HepG2 (cell line): ENCODE results near the gene LIM2. TPM values are rescaled to one million over a fixed set of nuclear protein-coding genes. Genes with fewer than 3 reads are reported as not detected.
A peak's percentile ranks its signal among the peaks of the same experiment; 100 is the strongest.

Experiments
- ATAC-seq: fragments of 200-7000 bp; cut with Tn5 transposase; 3 replicates; pipeline ENCODE4 v1.9.1; 2020; ENCODE audit warnings: mild to moderate bottlenecking, moderate library complexity
- BruUV-seq: library from RNA; stranded (reverse); fragments of 400-500 nt; replicated peaks from 2 replicates; lab custom pipeline; 2021; lab: Mats Ljungman, UMichigan
- CTCF ChIA-PET: fragments of 300-600 bp; formaldehyde crosslinking; extraction: SDS; loops from one replicate; lab custom pipeline; 2021; ENCODE audit warnings: low total read pairs, inconsistent platforms, low intra/inter-chr PET ratio; lab: Yijun Ruan, JAX
- POLR2A ChIA-PET: fragments of 350-600 bp; sonication (Branson Sonifier 250); formaldehyde crosslinking; loops from one replicate; lab custom pipeline; 2020; ENCODE audit warnings: antibody characterized with exemption, inconsistent platforms; lab: Yijun Ruan, JAX
- DNase-seq: peaks from one replicate; pipeline ENCODE4 v3.0.0-alpha.2; 2015; ENCODE audit warnings: low spot score
- FAIRE-seq: peaks from 3 replicates; lab custom pipeline; 2011; peaks lifted over from hg19 to GRCh38; lab: Jason Lieb, UNC
- H2AFZ ChIP-seq: one replicate; pipeline ENCODE4 v1.6.1; 2011; ENCODE audit warnings: low read length, inconsistent platforms
- H3K27ac ChIP-seq: fragments of 300-600 bp; 3 replicates; pipeline ENCODE4 v1.8.0; 2011; ENCODE audit warnings: mixed run types, mild to moderate bottlenecking, mixed read lengths, low read length, inconsistent platforms; ENCODE audit not compliant: insufficient read depth; ENCODE audit errors: extremely low read length
- H3K27me3 ChIP-seq, 2 experiments: fragments of 200-600 bp in 1 of 2; 2 replicates in 1 of 2; 3 replicates in 1 of 2; pipeline versions ENCODE4 v1.6.0 to v1.8.0; 2011; ENCODE audit warnings: low read length in 2 of 2, mild to moderate bottlenecking in 2 of 2, moderate library complexity in 2 of 2, inconsistent platforms in 1 of 2; ENCODE audit not compliant: insufficient read depth in 2 of 2, control insufficient read depth in 1 of 2
- H3K36me3 ChIP-seq, 2 experiments: fragments of 200-600 bp in 1 of 2; replicated peaks in 1 of 2; 2 replicates in 1 of 2; 3 replicates in 1 of 2; pipeline versions ENCODE4 v1.5.1 to v1.8.0; 2011; ENCODE audit warnings: low read length in 2 of 2, inconsistent platforms in 1 of 2; ENCODE audit not compliant: insufficient read depth in 2 of 2, control insufficient read depth in 1 of 2
- H3K4me1 ChIP-seq: 2 replicates; pipeline ENCODE4 v1.5.1; 2012; ENCODE audit warnings: low read length, inconsistent platforms; ENCODE audit not compliant: insufficient read depth
- H3K4me2 ChIP-seq: 2 replicates; pipeline ENCODE4 v1.6.0; 2011; ENCODE audit warnings: low read depth, low read length, inconsistent platforms
- H3K4me3 ChIP-seq, 3 experiments: fragments of 200-600 bp in 1 of 3; sonication (generic), shearing (Covaris generic) in 1 of 3; replicated peaks in 1 of 3; 2 replicates each; pipeline ENCODE4 v1.5.1; 2011 to 2016; ENCODE audit warnings: low read length in 3 of 3, inconsistent platforms in 2 of 3, low read depth in 2 of 3, mild to moderate bottlenecking in 2 of 3, control low read depth in 1 of 3, mixed read lengths in 1 of 3; ENCODE audit not compliant: insufficient read depth in 1 of 3
- H3K79me2 ChIP-seq: one replicate; pipeline ENCODE4 v1.6.1; 2011; ENCODE audit warnings: low read length, inconsistent platforms; ENCODE audit not compliant: insufficient read depth
- H3K9ac ChIP-seq: 2 replicates; pipeline ENCODE4 v1.6.0; 2011; ENCODE audit warnings: mild to moderate bottlenecking, low read depth, low read length, inconsistent platforms; ENCODE audit not compliant: insufficient read depth
- H3K9me3 ChIP-seq: 2 replicates; pipeline ENCODE4 v1.5.1; 2012; ENCODE audit warnings: mild to moderate bottlenecking, low read length
- H4K20me1 ChIP-seq: 2 replicates; pipeline ENCODE4 v1.6.0; 2011; ENCODE audit warnings: inconsistent platforms, mild to moderate bottlenecking, low read length, moderate library complexity; ENCODE audit not compliant: insufficient read depth
- FOSL2 ChIP-seq: sonication (generic); formaldehyde crosslinking; IDR thresholded peaks from 2 replicates; pipeline ENCODE4 v1.4.0; 2020; ENCODE audit warnings: missing genetic modification reagents
- HNF4A ChIP-seq: sonication (generic); formaldehyde crosslinking; IDR thresholded peaks from 2 replicates; pipeline ENCODE4 v1.4.0; 2020; ENCODE audit warnings: missing genetic modification reagents
- HOXA9 ChIP-seq: sonication (generic); formaldehyde crosslinking; IDR thresholded peaks from 2 replicates; pipeline ENCODE4 v1.8.1; 2022; ENCODE audit warnings: missing genetic modification reagents, mild to moderate bottlenecking, moderate library complexity, borderline replicate concordance
- MED1 ChIP-seq: sonication (generic); formaldehyde crosslinking; IDR thresholded peaks from 2 replicates; pipeline ENCODE4 v1.4.0; 2020; ENCODE audit warnings: missing genetic modification reagents
- MIXL1 ChIP-seq: IDR thresholded peaks from 2 replicates; pipeline ENCODE4 v1.6.1; 2016
- NR2F6 ChIP-seq, 2 experiments: IDR thresholded peaks; 2 replicates each; pipeline ENCODE4 v1.6.1; 2016; ENCODE audit warnings: antibody characterized with exemption in 1 of 2, mild to moderate bottlenecking in 1 of 2
- POLR2AphosphoS5 ChIP-seq: IDR thresholded peaks from 2 replicates; pipeline ENCODE4 v1.6.1; 2012; ENCODE audit warnings: low read depth, low read length
- RBFOX2 ChIP-seq: fragments of 200-400 bp; formaldehyde crosslinking; IDR thresholded peaks from 2 replicates; pipeline ENCODE4 v1.6.1; 2017; ENCODE audit warnings: low read depth, mild to moderate bottlenecking, low read length
- SAP130 ChIP-seq: IDR thresholded peaks from 2 replicates; pipeline ENCODE4 v1.6.1; 2016; ENCODE audit warnings: low read depth
- SOX5 ChIP-seq: IDR thresholded peaks from 2 replicates; pipeline ENCODE4 v1.6.1; 2016; ENCODE audit warnings: borderline replicate concordance
- TBL1XR1 ChIP-seq: fragments of 150-350 bp; IDR thresholded peaks from 2 replicates; pipeline ENCODE4 v1.6.1; 2014; ENCODE audit warnings: borderline replicate concordance, low read length; ENCODE audit not compliant: partially characterized antibody
- ZNF549 ChIP-seq: sonication (generic); formaldehyde crosslinking; IDR thresholded peaks from 2 replicates; pipeline ENCODE4 v1.5.0; 2020; ENCODE audit warnings: missing genetic modification reagents
- ZNF629 ChIP-seq: sonication (generic); formaldehyde crosslinking; conservative IDR thresholded peaks from 2 replicates; pipeline ENCODE4 v1.5.0; 2020; ENCODE audit warnings: missing genetic modification reagents
- WGBS: methylation state at CpG from one replicate; pipeline ENCODE4 v1.1.6; 2017; ENCODE audit warnings: low lambda C conversion rate; 5-methylcytosine and 5-hydroxymethylcytosine counted together
- in situ Hi-C: cut with HindIII; loops from 2 replicates; pipeline ENCODE4 v1.10.0; 2017; ENCODE audit warnings: low pct_unique_long_range_greater_than_20kb; ENCODE audit not compliant: extremely low pct_ligation_motif_present
- intact Hi-C: fragments of 100-400 bp; cut with micrococcal nuclease; formaldehyde crosslinking; loops from one replicate; pipeline ENCODE4 v1.10.0; 2022; ENCODE audit not compliant: unreplicated experiment
- polyA plus RNA-seq, 8 experiments: library from polyadenylated mRNA; depleted of rRNA in 3 of 8; stranded (reverse) in 7 of 8; unstranded in 1 of 8; fragments of >200 nt; fragmentation: Illumina TruSeq in 4 of 8; extraction: Trizol in 4 of 8; gene quantifications; 2 replicates each; pipeline versions ENCODE4 v1.2.1 to v1.2.3, GENCODE V29; 2011 to 2016; ENCODE audit warnings: low read depth in 4 of 8, missing spikeins in 1 of 8, mixed read lengths in 1 of 8; ENCODE audit not compliant: insufficient read depth in 1 of 8
- total RNA-seq, 5 experiments: library from RNA; depleted of rRNA; stranded (reverse); fragments of >200 nt; fragmentation: Illumina TruSeq; extraction: Trizol; gene quantifications; 2 replicates each; pipeline ENCODE4 v1.2.3, GENCODE V29; 2016; ENCODE audit warnings: low read depth in 1 of 5
- TF ChIP-seq, protein P1 (sequence below): sonication (generic); formaldehyde crosslinking; IDR thresholded peaks from 2 replicates; pipeline ENCODE4 v1.8.0; 2022; ENCODE audit warnings: mild to moderate bottlenecking, missing genetic modification reagents; ENCODE audit not compliant: insufficient replicate concordance
- TF ChIP-seq, protein P2 (sequence below): sonication (generic); formaldehyde crosslinking; IDR thresholded peaks from 2 replicates; pipeline ENCODE4 v1.5.1; 2020; ENCODE audit warnings: mild to moderate bottlenecking, missing genetic modification reagents, moderate library complexity
- TF ChIP-seq, protein P3 (sequence below): sonication (generic); formaldehyde crosslinking; IDR thresholded peaks from 2 replicates; pipeline ENCODE4 v1.4.0; 2020; ENCODE audit warnings: missing genetic modification reagents

LIM2 gene
- total and polyA plus RNA-seq, 2 of the 13 experiments (the other 11 are each of a cell fraction or from before 2014, with no cell fraction given), result 1.3 TPM; not detected in 1

DNA sequence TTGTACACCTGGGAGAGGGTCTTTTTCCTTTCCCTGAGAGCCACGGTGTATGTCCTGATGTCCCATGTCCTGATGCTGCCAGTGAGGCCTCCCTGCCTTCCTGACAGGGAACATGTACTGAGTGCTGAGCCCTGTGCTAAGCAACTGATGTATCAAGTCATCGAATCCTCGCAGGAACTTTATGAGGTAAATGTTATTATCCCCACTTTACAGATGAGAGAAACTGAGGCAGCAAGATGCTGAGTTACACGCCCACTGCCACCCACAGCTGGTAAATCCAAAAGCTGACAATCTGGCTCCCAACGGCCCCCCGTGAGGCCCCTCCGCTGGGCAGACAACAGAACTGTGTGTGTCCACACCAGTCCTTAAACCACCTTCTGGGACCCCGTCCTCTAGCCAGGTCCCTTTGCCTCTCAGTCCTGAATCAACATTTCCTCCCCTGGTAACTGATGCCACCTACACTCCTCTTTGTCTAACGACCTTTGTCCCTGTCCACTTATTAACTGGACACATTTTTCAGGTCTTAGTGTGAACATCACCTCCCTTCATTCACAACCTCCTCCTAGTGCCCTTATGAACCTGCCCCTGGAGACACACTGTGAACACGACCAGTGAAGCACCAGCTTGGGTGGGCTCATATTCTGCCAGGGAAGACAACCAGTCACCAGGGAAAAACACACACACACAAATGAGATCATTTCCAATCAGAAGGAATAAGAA is 40.4 kb downstream of the LIM2 start:
- Histone ChIP-seq H3K27ac (peak overlapping the region; percentile 79), H3K79me2 (peaks cover 44% of the 10 kb centered on the region), H4K20me1 (peaks cover 37% of the 10 kb centered on the region), H2AFZ (no peak overlapping the region), H3K27me3 (no peaks in the 10 kb centered on the region; a peak in 1 of 5 replicates), H3K4me2 (peak overlapping the region; percentile 47; the same call in 1 of the 2 replicates), H3K9me3 (no peaks in the 10 kb centered on the region), H3K4me1 (peaks cover 100% of the 10 kb centered on the region), H3K9ac (peak overlapping the region; percentile 42), H3K4me3 (no peak overlapping the region), H3K36me3 (peaks cover 24 to 63% of the 10 kb centered on the region in 2 experiments)
- BruUV-seq, result no TSS peak
- FAIRE-seq (peak; percentile 46), DNase-seq (peak; percentile 71), ATAC-seq (peak; percentile 20)
- intact Hi-C loops, result no loop called here
- WGBS, result 67% methylated on average over 10 of the region's 10 CpGs
- ChIA-PET POLR2A (interaction anchor here (0.6 to 7.2 kb wide), 4 partner anchors 9 to 215 kb away, joined by 3 to 259 read pairs (median 41); partner anchors contain the start of gene ETFB), CTCF (interaction anchor here (0.6 kb wide), 1 partner anchor 61 kb away, joined by 3 read pairs; no protein-coding TSS in a partner anchor)
- in situ Hi-C loops, result no loop called here
- TF ChIP-seq, protein P1, sequence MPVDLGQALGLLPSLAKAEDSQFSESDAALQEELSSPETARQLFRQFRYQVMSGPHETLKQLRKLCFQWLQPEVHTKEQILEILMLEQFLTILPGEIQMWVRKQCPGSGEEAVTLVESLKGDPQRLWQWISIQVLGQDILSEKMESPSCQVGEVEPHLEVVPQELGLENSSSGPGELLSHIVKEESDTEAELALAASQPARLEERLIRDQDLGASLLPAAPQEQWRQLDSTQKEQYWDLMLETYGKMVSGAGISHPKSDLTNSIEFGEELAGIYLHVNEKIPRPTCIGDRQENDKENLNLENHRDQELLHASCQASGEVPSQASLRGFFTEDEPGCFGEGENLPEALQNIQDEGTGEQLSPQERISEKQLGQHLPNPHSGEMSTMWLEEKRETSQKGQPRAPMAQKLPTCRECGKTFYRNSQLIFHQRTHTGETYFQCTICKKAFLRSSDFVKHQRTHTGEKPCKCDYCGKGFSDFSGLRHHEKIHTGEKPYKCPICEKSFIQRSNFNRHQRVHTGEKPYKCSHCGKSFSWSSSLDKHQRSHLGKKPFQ (CRISPR knock-in tag), result peak; percentile 29
- peak; percentile 75 for TF ChIP-seq HNF4A
- peak; percentile 52; the same call in 1 of the 2 replicates for TF ChIP-seq MED1
- no peak for TF ChIP-seq NR2F6 (IDR thresholded peaks at IDR 0.05)
- peak; percentile 22; the same call in 1 of the 2 replicates for TF ChIP-seq NR2F6 (CRISPR knock-in tag; IDR thresholded peaks at IDR 0.05)
- TF ChIP-seq SOX5 (CRISPR knock-in tag), result peak; percentile 29; the same call in 1 of the 2 replicates
- TF ChIP-seq SAP130 (CRISPR knock-in tag), result 0 out of 2 replicates have a peak, but pooled peaks have one; percentile 32
- no peak for TF ChIP-seq HOXA9
- peak; percentile 62 for TF ChIP-seq POLR2AphosphoS5
- TF ChIP-seq, protein P2, sequence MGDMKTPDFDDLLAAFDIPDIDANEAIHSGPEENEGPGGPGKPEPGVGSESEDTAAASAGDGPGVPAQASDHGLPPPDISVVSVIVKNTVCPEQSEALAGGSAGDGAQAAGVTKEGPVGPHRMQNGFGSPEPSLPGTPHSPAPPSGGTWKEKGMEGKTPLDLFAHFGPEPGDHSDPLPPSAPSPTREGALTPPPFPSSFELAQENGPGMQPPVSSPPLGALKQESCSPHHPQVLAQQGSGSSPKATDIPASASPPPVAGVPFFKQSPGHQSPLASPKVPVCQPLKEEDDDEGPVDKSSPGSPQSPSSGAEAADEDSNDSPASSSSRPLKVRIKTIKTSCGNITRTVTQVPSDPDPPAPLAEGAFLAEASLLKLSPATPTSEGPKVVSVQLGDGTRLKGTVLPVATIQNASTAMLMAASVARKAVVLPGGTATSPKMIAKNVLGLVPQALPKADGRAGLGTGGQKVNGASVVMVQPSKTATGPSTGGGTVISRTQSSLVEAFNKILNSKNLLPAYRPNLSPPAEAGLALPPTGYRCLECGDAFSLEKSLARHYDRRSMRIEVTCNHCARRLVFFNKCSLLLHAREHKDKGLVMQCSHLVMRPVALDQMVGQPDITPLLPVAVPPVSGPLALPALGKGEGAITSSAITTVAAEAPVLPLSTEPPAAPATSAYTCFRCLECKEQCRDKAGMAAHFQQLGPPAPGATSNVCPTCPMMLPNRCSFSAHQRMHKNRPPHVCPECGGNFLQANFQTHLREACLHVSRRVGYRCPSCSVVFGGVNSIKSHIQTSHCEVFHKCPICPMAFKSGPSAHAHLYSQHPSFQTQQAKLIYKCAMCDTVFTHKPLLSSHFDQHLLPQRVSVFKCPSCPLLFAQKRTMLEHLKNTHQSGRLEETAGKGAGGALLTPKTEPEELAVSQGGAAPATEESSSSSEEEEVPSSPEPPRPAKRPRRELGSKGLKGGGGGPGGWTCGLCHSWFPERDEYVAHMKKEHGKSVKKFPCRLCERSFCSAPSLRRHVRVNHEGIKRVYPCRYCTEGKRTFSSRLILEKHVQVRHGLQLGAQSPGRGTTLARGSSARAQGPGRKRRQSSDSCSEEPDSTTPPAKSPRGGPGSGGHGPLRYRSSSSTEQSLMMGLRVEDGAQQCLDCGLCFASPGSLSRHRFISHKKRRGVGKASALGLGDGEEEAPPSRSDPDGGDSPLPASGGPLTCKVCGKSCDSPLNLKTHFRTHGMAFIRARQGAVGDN, result peak; percentile 16; the same call in 1 of the 2 replicates
- peak; percentile 81; the same call in 1 of the 2 replicates for TF ChIP-seq MIXL1 (CRISPR knock-in tag)
- TF ChIP-seq, protein P3, sequence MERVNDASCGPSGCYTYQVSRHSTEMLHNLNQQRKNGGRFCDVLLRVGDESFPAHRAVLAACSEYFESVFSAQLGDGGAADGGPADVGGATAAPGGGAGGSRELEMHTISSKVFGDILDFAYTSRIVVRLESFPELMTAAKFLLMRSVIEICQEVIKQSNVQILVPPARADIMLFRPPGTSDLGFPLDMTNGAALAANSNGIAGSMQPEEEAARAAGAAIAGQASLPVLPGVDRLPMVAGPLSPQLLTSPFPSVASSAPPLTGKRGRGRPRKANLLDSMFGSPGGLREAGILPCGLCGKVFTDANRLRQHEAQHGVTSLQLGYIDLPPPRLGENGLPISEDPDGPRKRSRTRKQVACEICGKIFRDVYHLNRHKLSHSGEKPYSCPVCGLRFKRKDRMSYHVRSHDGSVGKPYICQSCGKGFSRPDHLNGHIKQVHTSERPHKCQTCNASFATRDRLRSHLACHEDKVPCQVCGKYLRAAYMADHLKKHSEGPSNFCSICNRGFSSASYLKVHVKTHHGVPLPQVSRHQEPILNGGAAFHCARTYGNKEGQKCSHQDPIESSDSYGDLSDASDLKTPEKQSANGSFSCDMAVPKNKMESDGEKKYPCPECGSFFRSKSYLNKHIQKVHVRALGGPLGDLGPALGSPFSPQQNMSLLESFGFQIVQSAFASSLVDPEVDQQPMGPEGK (CRISPR knock-in tag), result 0 out of 2 replicates have a peak, but pooled peaks have one; percentile 4
- TF ChIP-seq FOSL2 (CRISPR knock-in tag), result peak; percentile 50
- peak; percentile 88; the same call in 1 of the 2 replicates for TF ChIP-seq ZNF549 (CRISPR knock-in tag)
- TF ChIP-seq TBL1XR1, result no peak
- TF ChIP-seq RBFOX2, result peak; percentile 41
- peak; percentile 52; the same call in 1 of the 2 replicates for TF ChIP-seq ZNF629
